H9 (cell line): ENCODE measurements around the gene ZNF467. TPM values are rescaled to one million over a fixed set of nuclear protein-coding genes. Genes with fewer than 3 reads are reported as not detected.

Experiments
- DNase-seq: peaks from one replicate; pipeline ENCODE4 v3.0.0-alpha.2; 2017
- H2AFZ ChIP-seq: one replicate; pipeline ENCODE4 v1.6.1; 2013; ENCODE audit warnings: mild to moderate bottlenecking, low read length, control low read depth, moderate library complexity
- H2AK5ac ChIP-seq: 2 replicates; pipeline ENCODE4 v1.6.1; 2013; ENCODE audit warnings: low read length, control low read depth, mixed read lengths; ENCODE audit not compliant: insufficient read length
- H2BK120ac ChIP-seq: one replicate; pipeline ENCODE4 v1.6.1; 2013; ENCODE audit warnings: low read depth, mild to moderate bottlenecking, low read length, control low read depth, inconsistent platforms; ENCODE audit not compliant: poor library complexity, severe bottlenecking
- H2BK12ac ChIP-seq: 2 replicates; pipeline ENCODE4 v1.6.1; 2013; ENCODE audit warnings: low read length, control low read depth, mixed read lengths, low read depth; ENCODE audit not compliant: insufficient read length
- H2BK15ac ChIP-seq: 2 replicates; pipeline ENCODE4 v1.6.1; 2013; ENCODE audit warnings: low read depth, low read length, control low read depth
- H2BK20ac ChIP-seq: one replicate; pipeline ENCODE4 v1.6.1; 2013; ENCODE audit warnings: low read depth, mild to moderate bottlenecking, low read length, control low read depth, inconsistent platforms; ENCODE audit not compliant: poor library complexity, severe bottlenecking
- H2BK5ac ChIP-seq: 2 replicates; pipeline ENCODE4 v1.6.1; 2013; ENCODE audit warnings: low read length, control low read depth, mixed read lengths; ENCODE audit not compliant: insufficient read length
- H3K14ac ChIP-seq: 2 replicates; pipeline ENCODE4 v1.6.1; 2013; ENCODE audit warnings: low read length, control low read depth; ENCODE audit not compliant: insufficient read depth
- H3K18ac ChIP-seq: 2 replicates; pipeline ENCODE4 v1.6.1; 2013; ENCODE audit warnings: low read depth, mild to moderate bottlenecking, mixed read lengths, low read length, control low read depth; ENCODE audit not compliant: insufficient read length
- H3K23ac ChIP-seq: 2 replicates; pipeline ENCODE4 v1.6.1; 2013; ENCODE audit warnings: low read length, control low read depth, mixed read lengths, low read depth; ENCODE audit not compliant: insufficient read length
- H3K23me2 ChIP-seq: 2 replicates; pipeline ENCODE4 v1.6.1; 2013; ENCODE audit warnings: low read depth, mild to moderate bottlenecking, mixed read lengths, low read length, control low read depth; ENCODE audit not compliant: insufficient read length, poor library complexity, severe bottlenecking
- H3K27ac ChIP-seq: 2 replicates; pipeline ENCODE4 v1.5.1; 2013; ENCODE audit warnings: low read length, control low read depth, mixed read lengths, low read depth; ENCODE audit not compliant: insufficient read length
- H3K27me3 ChIP-seq: 2 replicates; pipeline ENCODE4 v1.6.1; 2013; ENCODE audit warnings: low read length, control low read depth, inconsistent platforms; ENCODE audit not compliant: insufficient read depth
- H3K4ac ChIP-seq: 2 replicates; pipeline ENCODE4 v1.6.1; 2013; ENCODE audit warnings: low read depth, mild to moderate bottlenecking, control low read depth, inconsistent platforms, low read length, moderate library complexity
- H3K4me1 ChIP-seq: 2 replicates; pipeline ENCODE4 v1.6.1; 2013; ENCODE audit warnings: low read length, control low read depth, inconsistent platforms; ENCODE audit not compliant: insufficient read depth
- H3K4me2 ChIP-seq: 2 replicates; pipeline ENCODE4 v1.6.1; 2013; ENCODE audit warnings: low read length, control low read depth, mixed read lengths; ENCODE audit not compliant: insufficient read length, insufficient read depth
- H3K56ac ChIP-seq: 2 replicates; pipeline ENCODE4 v1.6.1; 2013; ENCODE audit warnings: low read depth, mild to moderate bottlenecking, mixed read lengths, low read length, control low read depth; ENCODE audit not compliant: insufficient read length
- H3K79me1 ChIP-seq: 2 replicates; pipeline ENCODE4 v1.6.1; 2013; ENCODE audit warnings: low read depth, mild to moderate bottlenecking, moderate library complexity, low read length, control low read depth, inconsistent platforms; ENCODE audit not compliant: insufficient read depth, poor library complexity, severe bottlenecking
- H3K79me2 ChIP-seq: 2 replicates; pipeline ENCODE4 v1.6.1; 2013; ENCODE audit warnings: low read length, control low read depth, inconsistent platforms; ENCODE audit not compliant: insufficient read depth
- H3K9ac ChIP-seq: 2 replicates; pipeline ENCODE4 v1.6.1; 2013; ENCODE audit warnings: low read length, control low read depth, mixed read lengths; ENCODE audit not compliant: insufficient read length; ENCODE audit errors: extremely low read depth
- H3K9me3 ChIP-seq: one replicate; pipeline ENCODE4 v1.6.1; 2013; ENCODE audit warnings: low read depth, low read length, inconsistent platforms; ENCODE audit not compliant: control insufficient read depth
- H3T11ph ChIP-seq: one replicate; pipeline ENCODE4 v1.6.1; 2013; ENCODE audit warnings: mild to moderate bottlenecking, low read length, control low read depth, inconsistent platforms
- H4K20me1 ChIP-seq: one replicate; pipeline ENCODE4 v1.6.1; 2013; ENCODE audit not compliant: control insufficient read depth, insufficient read length, insufficient read depth
- H4K5ac ChIP-seq: 2 replicates; pipeline ENCODE4 v1.6.1; 2013; ENCODE audit warnings: low read depth, mild to moderate bottlenecking, mixed read lengths, low read length, control low read depth; ENCODE audit not compliant: insufficient read length
- H4K8ac ChIP-seq: replicated peaks from 2 replicates; pipeline ENCODE4 v1.6.1; 2013; ENCODE audit warnings: low read length, control low read depth, mixed read lengths, low read depth; ENCODE audit not compliant: insufficient read length
- H4K91ac ChIP-seq: 2 replicates; pipeline ENCODE4 v1.6.1; 2013; ENCODE audit warnings: low read depth, mild to moderate bottlenecking, moderate library complexity, mixed read lengths, low read length, control low read depth; ENCODE audit not compliant: insufficient read length
- H3K27ac Mint-ChIP-seq, 3 experiments: 2 replicates in 2 of 3; 3 replicates in 1 of 3; pipeline ENCODE4 v1.8.0; 2020 to 2021; ENCODE audit warnings: mixed read lengths in 3 of 3, mild to moderate bottlenecking in 1 of 3, moderate library complexity in 1 of 3
- H3K27me3 Mint-ChIP-seq: 2 replicates; pipeline ENCODE4 v1.8.0; 2021; ENCODE audit warnings: low read depth, mild to moderate bottlenecking, moderate library complexity, mixed read lengths
- H3K36me3 Mint-ChIP-seq, 3 experiments: 2 replicates in 2 of 3; 3 replicates in 1 of 3; pipeline ENCODE4 v1.8.0; 2020 to 2021; ENCODE audit warnings: low read depth in 3 of 3, mixed read lengths in 3 of 3; ENCODE audit not compliant: insufficient read depth in 1 of 3
- H3K4me1 Mint-ChIP-seq, 2 experiments: 2 replicates each; pipeline ENCODE4 v1.8.0; 2020; ENCODE audit warnings: mixed read lengths in 2 of 2
- H3K4me3 Mint-ChIP-seq, 2 experiments: 2 replicates in 1 of 2; 3 replicates in 1 of 2; pipeline ENCODE4 v1.8.0; 2020 to 2021; ENCODE audit warnings: mild to moderate bottlenecking in 2 of 2, mixed read lengths in 2 of 2, moderate library complexity in 1 of 2
- H3K9me3 Mint-ChIP-seq, 2 experiments: 2 replicates in 1 of 2; 3 replicates in 1 of 2; pipeline ENCODE4 v1.8.0; 2020; ENCODE audit warnings: mild to moderate bottlenecking in 2 of 2, mixed read lengths in 2 of 2, moderate library complexity in 1 of 2
- WGBS: extraction: QIAGEN DNeasy Blood & Tissue Kit; methylation state at CpG from one replicate; pipeline ENCODE4 v1.1.7; 2013; ENCODE audit warnings: missing lambda C conversion rate, low lambda C conversion rate, mixed read lengths; ENCODE audit not compliant: insufficient read length; ENCODE audit errors: extremely low coverage; 5-methylcytosine and 5-hydroxymethylcytosine counted together
- total RNA-seq: library from RNA; stranded (reverse); gene quantifications from 2 replicates; pipeline ENCODE4 v1.2.1, GENCODE V29; 2021
- TF ChIP-seq, protein P1 (sequence below): fragments of 200-600 bp; sonication (generic); conservative IDR thresholded peaks from 3 replicates; pipeline ENCODE4 v1.8.0; 2021; ENCODE audit warnings: antibody characterized with exemption, mild to moderate bottlenecking

ZNF467 gene
- total RNA-seq, 1 experiment from 2014 or later: 0.31 TPM

DNA sequence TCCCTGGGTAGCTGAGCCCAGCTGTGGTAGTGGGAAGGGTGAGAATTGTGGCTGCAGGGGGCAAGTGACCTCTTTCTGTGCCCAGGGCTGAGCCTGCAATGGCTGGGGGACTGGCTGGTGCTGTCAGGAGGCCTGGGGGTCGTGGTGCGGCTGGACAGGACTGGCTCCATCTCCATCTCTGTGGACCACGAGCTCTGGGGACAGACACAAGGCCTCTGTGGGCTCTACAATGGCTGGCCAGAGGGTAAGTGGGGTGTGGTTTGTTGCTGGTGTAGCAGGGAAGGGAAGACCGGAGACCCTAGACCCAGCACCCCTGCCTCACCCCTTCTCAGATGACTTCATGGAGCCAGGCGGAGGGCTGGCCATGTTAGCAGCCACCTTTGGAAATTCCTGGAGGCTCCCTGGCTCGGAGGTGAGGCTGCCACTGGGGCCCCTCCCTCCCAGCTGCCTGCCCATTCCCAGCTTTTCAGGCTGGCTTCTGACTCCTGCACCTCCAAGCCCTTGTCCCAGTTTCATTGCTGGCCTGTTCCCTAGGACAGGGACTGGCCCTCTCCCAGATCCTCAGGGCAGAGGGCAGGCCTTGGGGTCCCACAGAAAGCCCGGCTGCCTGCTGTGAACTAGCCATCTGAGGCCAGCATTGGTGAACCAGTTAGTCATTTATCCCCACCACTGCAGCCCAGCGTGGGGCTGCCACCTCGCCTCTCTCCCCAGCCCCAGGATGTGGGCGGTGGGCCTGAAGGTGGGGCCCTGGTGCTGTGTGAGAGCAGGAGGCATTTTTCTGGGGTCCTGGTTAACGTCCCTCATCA is 5.5 kb upstream of the ZNF467 start:
- Mint-ChIP-seq H3K4me1 (peaks cover 8 to 34% of the 10 kb centered on the region in 2 experiments), H3K36me3 (no peaks in the 10 kb centered on the region), H3K27ac (no peak overlapping the region), H3K27me3 (peaks cover 61% of the 10 kb centered on the region), H3K9me3 (no peaks in the 10 kb centered on the region), H3K4me3 (no peak overlapping the region)
- Histone ChIP-seq H4K5ac (no peak overlapping the region), H3K14ac (no peak overlapping the region), H3K79me2 (no peaks in the 10 kb centered on the region), H3K4ac (no peak overlapping the region), H3K18ac (no peak overlapping the region), H3K4me2 (no peak overlapping the region), H3K27ac (no peak overlapping the region), H3K9ac (no peak overlapping the region), H3K23ac (no peak overlapping the region), H2BK120ac (no peak overlapping the region), H3K27me3 (peaks cover 13% of the 10 kb centered on the region), H2BK20ac (no peak overlapping the region), H4K20me1 (no peaks in the 10 kb centered on the region), H3K23me2 (peaks cover 3% of the 10 kb centered on the region), H3K79me1 (no peaks in the 10 kb centered on the region), H2AK5ac (no peak overlapping the region), H2BK12ac (no peak overlapping the region), H4K91ac (no peak overlapping the region), H3K9me3 (no peaks in the 10 kb centered on the region), H4K8ac (no peak overlapping the region), H3K56ac (no peak overlapping the region), H3K4me1 (no peaks in the 10 kb centered on the region), H2BK5ac (no peak overlapping the region), H2AFZ (no peak overlapping the region), H3T11ph (no peak overlapping the region), H2BK15ac (no peak overlapping the region)
- DNase-seq: no peak
- no CpG with 5 or more reads among the region's 11 CpGs for WGBS
- TF ChIP-seq, protein P1, sequence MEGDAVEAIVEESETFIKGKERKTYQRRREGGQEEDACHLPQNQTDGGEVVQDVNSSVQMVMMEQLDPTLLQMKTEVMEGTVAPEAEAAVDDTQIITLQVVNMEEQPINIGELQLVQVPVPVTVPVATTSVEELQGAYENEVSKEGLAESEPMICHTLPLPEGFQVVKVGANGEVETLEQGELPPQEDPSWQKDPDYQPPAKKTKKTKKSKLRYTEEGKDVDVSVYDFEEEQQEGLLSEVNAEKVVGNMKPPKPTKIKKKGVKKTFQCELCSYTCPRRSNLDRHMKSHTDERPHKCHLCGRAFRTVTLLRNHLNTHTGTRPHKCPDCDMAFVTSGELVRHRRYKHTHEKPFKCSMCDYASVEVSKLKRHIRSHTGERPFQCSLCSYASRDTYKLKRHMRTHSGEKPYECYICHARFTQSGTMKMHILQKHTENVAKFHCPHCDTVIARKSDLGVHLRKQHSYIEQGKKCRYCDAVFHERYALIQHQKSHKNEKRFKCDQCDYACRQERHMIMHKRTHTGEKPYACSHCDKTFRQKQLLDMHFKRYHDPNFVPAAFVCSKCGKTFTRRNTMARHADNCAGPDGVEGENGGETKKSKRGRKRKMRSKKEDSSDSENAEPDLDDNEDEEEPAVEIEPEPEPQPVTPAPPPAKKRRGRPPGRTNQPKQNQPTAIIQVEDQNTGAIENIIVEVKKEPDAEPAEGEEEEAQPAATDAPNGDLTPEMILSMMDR: no peak
